ENCODE results near the gene RADIL.

GRCh38 chr7:4889682-4890081, 6.2 kb upstream of the RADIL start:
- TF ChIP-seq CTCF (IDR thresholded peaks at IDR 0.05) (no peak), ZFX (IDR thresholded peaks at IDR 0.05; ENCODE audit: borderline replicate concordance) (no peak)

Measured in 22Rv1 (cell line).